Small intestine (tissue), 7 donors: ENCODE measurements around the gene TIMM44. TPM values are rescaled to one million over a fixed set of nuclear protein-coding genes. Genes with fewer than 3 reads are reported as not detected.

ENCODE experiments used
- DNase-seq, 2 donors: peaks; one replicate each; pipeline versions ENCODE4 v3.0.0 to v3.0.0-alpha.2; 2013
- FAIRE-seq: peaks from 2 replicates; lab custom pipeline; 2012; peaks lifted over from hg19 to GRCh38; lab: Jason Lieb, UNC
- H3K27ac ChIP-seq, 3 donors: one replicate each; pipeline ENCODE4 v1.5.1; 2013; ENCODE audit warnings: low read length in 2 of 3, mild to moderate bottlenecking in 2 of 3, control low read depth in 1 of 3, inconsistent platforms in 1 of 3, low read depth in 1 of 3, moderate library complexity in 1 of 3
- H3K27me3 ChIP-seq, 3 donors: one replicate each; pipeline ENCODE4 v1.6.1; 2013; ENCODE audit warnings: low read length in 3 of 3, inconsistent platforms in 1 of 3; ENCODE audit not compliant: control insufficient read depth in 3 of 3, insufficient read depth in 3 of 3
- H3K36me3 ChIP-seq, 3 donors: one replicate each; pipeline ENCODE4 v1.6.1; 2013; ENCODE audit warnings: low read length in 3 of 3, inconsistent platforms in 1 of 3, low read depth in 1 of 3, mild to moderate bottlenecking in 1 of 3, moderate library complexity in 1 of 3; ENCODE audit not compliant: control insufficient read depth in 3 of 3, insufficient read depth in 2 of 3
- H3K4me1 ChIP-seq, 3 donors: one replicate each; pipeline ENCODE4 v1.6.1; 2013; ENCODE audit warnings: low read length in 2 of 3, inconsistent platforms in 1 of 3, low read depth in 1 of 3, mild to moderate bottlenecking in 1 of 3, moderate library complexity in 1 of 3; ENCODE audit not compliant: control insufficient read depth in 3 of 3, insufficient read depth in 2 of 3
- H3K4me3 ChIP-seq, 3 donors: one replicate each; pipeline ENCODE4 v1.5.1; 2013; ENCODE audit warnings: low read length in 3 of 3, control low read depth in 1 of 3, inconsistent platforms in 1 of 3, low read depth in 1 of 3, mild to moderate bottlenecking in 1 of 3, moderate library complexity in 1 of 3
- H3K9me3 ChIP-seq, 2 donors: one replicate each; pipeline ENCODE4 v1.6.1; 2013; ENCODE audit warnings: low read depth in 1 of 2, low read length in 1 of 2; ENCODE audit not compliant: control insufficient read depth in 2 of 2, insufficient read depth in 1 of 2
- WGBS, 3 donors: extraction: QIAGEN DNeasy Blood & Tissue Kit; methylation state at CpG; one replicate each; pipeline ENCODE4 v1.1.7; 2013; 5-methylcytosine and 5-hydroxymethylcytosine counted together
- polyA plus RNA-seq, 4 donors: library from polyadenylated mRNA; stranded (reverse) in 3 of 4; unstranded in 1 of 4; fragments of 200-250 nt in 3 of 4; fragments of 120-200 nt in 1 of 4; gene quantifications; one replicate each; pipeline versions ENCODE4 v1.2.1 to v1.2.3, GENCODE V29; 2013
- donor health status: healthy with polysubstance abuse.
- donor health status: control.
- donor health status: control.
- donor health status: Bipolar disorder and iron deficiency.
- donor health status: healthy.

TIMM44 gene
- polyA plus RNA-seq, 4 donors: 40.2 to 81.4 (median 68.9) TPM

DNA sequence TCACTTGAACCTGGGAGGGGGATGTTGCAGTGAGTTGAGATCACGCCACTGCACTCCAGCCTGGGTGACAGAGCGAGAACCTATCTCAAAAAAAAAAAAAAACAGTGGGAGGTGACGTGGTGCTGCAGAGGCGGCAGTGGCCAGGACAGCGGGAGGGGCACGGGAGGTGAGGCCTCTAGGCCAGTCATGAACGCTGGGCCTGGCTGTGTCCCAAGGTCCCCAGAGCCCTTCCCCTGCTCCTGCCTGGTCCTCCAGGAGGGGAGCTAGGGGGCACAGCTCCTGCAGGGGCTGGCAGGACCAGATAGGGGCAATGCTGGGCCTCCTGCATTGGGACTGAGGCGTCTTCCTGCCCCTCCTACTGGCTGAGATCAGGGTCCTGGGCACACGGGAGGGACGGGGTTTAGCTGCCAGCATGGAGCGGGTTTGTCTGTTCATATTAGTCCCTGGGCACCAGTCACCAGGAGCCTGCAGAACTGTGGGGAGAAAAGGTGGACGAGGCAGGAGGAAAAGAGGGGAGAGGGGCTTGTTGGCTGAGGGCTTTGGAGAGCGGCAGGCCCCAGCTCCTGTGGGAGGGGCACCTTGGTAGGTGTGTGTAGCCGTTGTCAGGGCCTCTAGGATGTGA, 35.3 kb downstream of the TIMM44 start:
- DNase-seq: no peak
- peaks cover 8 to 79% (median 18%) of the 10 kb centered on the region in 3 donors for H3K36me3 ChIP-seq

DNA sequence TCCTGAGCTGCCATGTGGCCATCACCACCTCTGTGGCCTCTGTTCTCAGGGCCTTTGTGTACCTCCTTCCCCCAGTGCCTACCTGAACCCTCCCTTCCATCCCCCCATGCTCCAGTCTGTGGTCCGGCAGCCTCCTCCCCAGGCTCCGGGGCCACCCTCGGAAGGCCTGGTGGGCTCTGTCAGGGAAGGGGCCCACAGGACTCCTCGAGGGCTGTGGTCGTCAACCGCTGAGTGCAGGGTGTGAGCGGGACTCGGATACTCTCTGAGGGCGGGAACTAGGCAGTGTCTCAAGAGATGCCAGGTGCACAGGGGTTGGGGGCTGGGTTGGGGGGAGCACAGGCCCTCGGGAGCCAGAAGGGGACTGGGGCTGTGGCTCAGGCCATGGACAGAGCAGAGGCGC, 35.9 kb downstream of the TIMM44 start:
- DNase-seq: no peak
- peaks cover 0 to 20% (median 4%) of the 10 kb centered on the region in 3 donors for H3K4me1 ChIP-seq

More for the DNA sequence above, 35.3 kb downstream of the TIMM44 start:
- Histone ChIP-seq H3K4me1 (peaks cover 0 to 14% (median 0%) of the 10 kb centered on the region in 3 donors), H3K9me3 (no peaks in the 10 kb centered on the region), H3K4me3 (no peak overlapping the region), H3K27me3 (no peaks in the 10 kb centered on the region), H3K27ac (no peak overlapping the region)
- whole genome bisulfite sequencing, 3 donors: 78 to 83% (median 80%) methylated on average over 14 of the region's 14 CpGs
- FAIRE-seq: no peak

GRCh38 chr19:7907122-7907521, 36.3 kb downstream of the TIMM44 start:
- 91 to 93% (median 92%) methylated on average over 19 of the region's 19 CpGs for WGBS, 3 donors
- no peak overlapping the region for H3K4me3 ChIP-seq
- DNase-seq: no peak
- peaks cover 5 to 69% (median 18%) of the 10 kb centered on the region in 3 donors for H3K36me3 ChIP-seq
- FAIRE-seq: no peak
- H3K27ac ChIP-seq: no peak overlapping the region
- H3K27me3 ChIP-seq: no peaks in the 10 kb centered on the region
- peaks cover 0 to 22% (median 4%) of the 10 kb centered on the region in 3 donors for H3K4me1 ChIP-seq
- H3K9me3 ChIP-seq: no peaks in the 10 kb centered on the region

More for the DNA sequence above, 35.9 kb downstream of the TIMM44 start:
- no peak overlapping the region for H3K27ac ChIP-seq
- no peaks in the 10 kb centered on the region for H3K27me3 ChIP-seq
- no peak overlapping the region for H3K4me3 ChIP-seq
- no peaks in the 10 kb centered on the region for H3K9me3 ChIP-seq
- FAIRE-seq: no peak
- 90 to 95% (median 91%) methylated on average over 11 of the region's 11 CpGs for WGBS, 3 donors
- peaks cover 5 to 72% (median 18%) of the 10 kb centered on the region in 3 donors for H3K36me3 ChIP-seq

- no peak for DNase-seq
These were observed 37.6 kb downstream of the TIMM44 start for GRCh38 chr19:7905859-7906258.

GRCh38 chr19:7905268-7905667, 38.2 kb downstream of the TIMM44 start:
- H3K27ac ChIP-seq: no peak overlapping the region
- H3K9me3 ChIP-seq: no peaks in the 10 kb centered on the region
- peaks cover 3 to 51% (median 5%) of the 10 kb centered on the region in 3 donors for H3K36me3 ChIP-seq
- no peaks in the 10 kb centered on the region for H3K27me3 ChIP-seq
- FAIRE-seq (no peak), DNase-seq (no peak)
- H3K4me3 ChIP-seq: peak overlapping the region in 2 of 3 donors; percentile 56 to 73
- peaks cover 0 to 22% (median 4%) of the 10 kb centered on the region in 3 donors for H3K4me1 ChIP-seq
- WGBS, 3 donors: 67 to 76% (median 72%) methylated on average over 9 to 10 of the region's 10 CpGs

More at GRCh38 chr19:7905859-7906258, 37.6 kb downstream of the TIMM44 start:
- H3K27ac ChIP-seq: no peak overlapping the region
- 84 to 90% (median 87%) methylated on average over 10 of the region's 10 CpGs for WGBS, 3 donors
- no peaks in the 10 kb centered on the region for H3K9me3 ChIP-seq
- H3K27me3 ChIP-seq: no peaks in the 10 kb centered on the region
- no peak for FAIRE-seq
- H3K4me3 ChIP-seq: no peak overlapping the region
- peaks cover 0 to 22% (median 4%) of the 10 kb centered on the region in 3 donors for H3K4me1 ChIP-seq
- H3K36me3 ChIP-seq: peaks cover 5 to 56% (median 7%) of the 10 kb centered on the region in 3 donors

DNA sequence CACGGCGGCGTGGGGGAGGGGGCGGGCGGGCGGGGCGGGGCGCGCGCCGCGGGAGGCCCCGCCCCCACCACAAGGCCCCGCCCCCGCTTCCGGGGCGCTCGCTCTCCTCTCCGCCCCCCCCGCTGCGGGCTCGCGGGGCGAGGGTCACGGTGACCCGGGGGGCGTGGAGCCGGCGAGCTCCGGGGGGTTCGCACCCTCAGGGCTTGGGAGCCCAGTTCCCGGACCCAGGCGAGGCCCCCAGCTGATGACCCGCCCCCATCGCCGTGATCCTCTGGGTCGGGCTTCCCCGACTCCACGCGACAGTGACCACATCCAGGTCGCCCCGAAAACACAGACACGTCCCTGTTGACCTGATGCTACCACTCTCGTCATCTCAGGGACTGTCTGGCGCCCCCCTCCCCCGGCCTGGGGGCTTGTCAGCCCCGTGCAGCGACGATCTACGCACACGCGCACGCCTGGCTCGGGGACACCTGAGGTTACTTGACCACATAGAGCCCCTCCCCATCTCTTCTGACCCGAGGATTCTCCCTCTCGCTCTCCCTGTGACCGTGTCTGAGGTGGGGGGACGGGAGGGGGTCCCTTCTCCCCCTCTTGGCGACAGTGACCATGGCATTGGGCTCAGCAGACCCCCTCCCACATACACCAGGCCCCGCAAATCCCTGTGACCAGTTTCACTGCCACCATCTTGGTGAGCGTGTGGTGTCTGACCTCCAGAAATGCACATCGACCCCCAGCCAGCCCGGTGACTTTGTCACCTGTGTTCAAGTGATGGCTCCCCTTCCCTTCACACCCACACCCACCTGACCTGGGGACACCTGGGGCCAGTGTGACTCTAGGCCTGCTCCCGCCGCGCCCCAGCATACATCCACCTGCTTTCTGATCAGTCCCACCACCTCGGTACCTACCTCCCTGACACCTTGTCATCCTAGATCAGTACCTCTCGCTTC, 39.1 kb downstream of the TIMM44 start:
- Histone ChIP-seq H3K4me1 (peaks cover 0 to 22% (median 4%) of the 10 kb centered on the region in 3 donors), H3K4me3 (peak overlapping the region; percentile 56 to 81 (median 73)), H3K27ac (peak overlapping the region; percentile 52 to 93 (median 87)), H3K9me3 (no peaks in the 10 kb centered on the region), H3K27me3 (no peaks in the 10 kb centered on the region), H3K36me3 (peaks cover 0 to 43% (median 5%) of the 10 kb centered on the region in 3 donors)
- peak; percentile 49 to 73 for DNase-seq
- no peak for FAIRE-seq
- WGBS, 3 donors: 8 to 9% (median 9%) methylated on average over 32 to 68 of the region's 68 CpGs

GRCh38 chr19:7903244-7904073, 40.0 kb downstream of the TIMM44 start, which contains the start of gene MAP2K7:
Gene MAP2K7, plus strand, starts transcription at chr19:7903877. Its CDS starts 68 bp downstream, at chr19:7903945.
- H3K27me3 ChIP-seq: no peaks in the 10 kb centered on the region
- H3K9me3 ChIP-seq: no peaks in the 10 kb centered on the region
- DNase-seq: peak; percentile 99 to 100
- peaks cover 0 to 24% (median 4%) of the 10 kb centered on the region in 3 donors for H3K4me1 ChIP-seq
- FAIRE-seq: no peak
- H3K36me3 ChIP-seq: peaks cover 0 to 37% (median 2%) of the 10 kb centered on the region in 3 donors
- peak within 1 kb of the TSS; percentile 57 to 81 (median 73) for H3K4me3 ChIP-seq
- WGBS, 3 donors: 0 to 1% (median 0%) methylated on average over 59 to 89 of the region's 89 CpGs
- H3K27ac ChIP-seq: peak within 1 kb of the TSS; percentile 52 to 93 (median 87)
